Measurements from ENCODE around the gene OR12D1. TPM values are rescaled to one million over a fixed set of nuclear protein-coding genes. Genes with fewer than 3 reads are reported as not detected.

The OR12D1 gene
- total RNA-seq, 2 donors from 2014 or later: not detected

DNA sequence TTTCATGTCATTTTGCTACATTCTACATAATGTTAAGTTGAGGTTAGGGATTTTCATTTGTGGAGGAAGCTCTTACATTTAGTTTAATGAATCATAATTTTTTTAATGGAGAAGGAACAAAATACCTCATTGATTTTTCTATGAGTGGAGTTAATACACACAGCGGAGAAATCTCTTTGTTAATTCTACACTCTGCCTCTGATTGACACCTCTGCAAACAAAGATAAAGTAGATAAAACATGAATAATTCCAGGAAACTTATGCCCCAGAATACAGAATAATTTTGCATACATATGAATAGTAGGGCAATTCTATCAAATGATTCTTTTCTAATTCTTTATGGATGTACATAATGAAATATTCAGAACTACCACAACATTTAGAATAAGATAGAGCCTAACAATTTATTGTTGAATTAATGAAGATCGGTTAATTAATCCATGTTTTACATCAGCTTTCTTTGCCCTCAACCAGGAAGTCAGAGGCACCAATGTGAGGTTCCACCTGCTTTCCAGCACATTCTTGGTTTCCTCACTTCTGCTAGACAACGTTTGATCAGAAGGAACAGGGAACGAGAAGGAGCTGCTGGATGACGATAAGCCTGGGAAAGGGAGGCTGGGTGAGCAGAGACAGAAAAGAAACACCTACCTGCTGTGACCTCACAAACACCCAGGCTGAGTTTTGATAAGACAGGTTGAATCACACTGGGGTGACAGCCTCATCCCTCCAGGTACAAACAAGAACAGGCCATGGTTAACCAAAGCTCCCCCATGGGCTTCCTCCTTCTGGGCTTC is 46.5 kb downstream of the OR12D1 start:
- no peak for DNase-seq (ENCODE audit: low spot score)
- intact Hi-C loops (cut with DNase I): no loop called here

DNA sequence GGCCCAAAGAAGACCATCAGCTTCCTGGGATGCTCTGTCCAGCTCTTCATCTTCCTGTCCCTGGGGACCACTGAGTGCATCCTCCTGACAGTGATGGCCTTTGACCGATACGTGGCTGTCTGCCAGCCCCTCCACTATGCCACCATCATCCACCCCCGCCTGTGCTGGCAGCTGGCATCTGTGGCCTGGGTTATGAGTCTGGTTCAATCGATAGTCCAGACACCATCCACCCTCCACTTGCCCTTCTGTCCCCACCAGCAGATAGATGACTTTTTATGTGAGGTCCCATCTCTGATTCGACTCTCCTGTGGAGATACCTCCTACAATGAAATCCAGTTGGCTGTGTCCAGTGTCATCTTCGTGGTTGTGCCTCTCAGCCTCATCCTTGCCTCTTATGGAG is 47.3 kb downstream of the OR12D1 start:
- intact Hi-C loops (cut with DNase I): no loop called here
- no peak for DNase-seq (ENCODE audit: low spot score)

DNA sequence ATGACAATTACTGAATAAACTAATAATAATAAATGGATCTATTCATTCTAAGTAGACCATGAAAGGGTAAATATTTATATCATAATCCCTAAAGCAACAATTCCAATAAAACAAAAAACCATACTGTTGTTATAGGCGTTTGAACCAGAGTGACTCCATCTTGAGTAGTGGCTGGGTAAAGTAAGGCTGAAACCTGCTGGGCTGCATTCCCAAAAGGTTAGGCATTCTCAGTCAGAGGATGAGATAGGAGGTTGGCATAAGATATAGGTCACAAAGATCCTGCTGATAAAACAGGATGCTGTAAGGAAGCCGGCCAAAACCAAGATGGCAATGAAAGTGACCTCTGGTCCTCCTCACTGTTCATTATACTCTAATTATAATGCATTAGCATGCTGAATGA is 50.6 kb downstream of the OR12D1 start:
- intact Hi-C loops (cut with DNase I): no loop called here
- no peak for DNase-seq (ENCODE audit: low spot score)

DNA sequence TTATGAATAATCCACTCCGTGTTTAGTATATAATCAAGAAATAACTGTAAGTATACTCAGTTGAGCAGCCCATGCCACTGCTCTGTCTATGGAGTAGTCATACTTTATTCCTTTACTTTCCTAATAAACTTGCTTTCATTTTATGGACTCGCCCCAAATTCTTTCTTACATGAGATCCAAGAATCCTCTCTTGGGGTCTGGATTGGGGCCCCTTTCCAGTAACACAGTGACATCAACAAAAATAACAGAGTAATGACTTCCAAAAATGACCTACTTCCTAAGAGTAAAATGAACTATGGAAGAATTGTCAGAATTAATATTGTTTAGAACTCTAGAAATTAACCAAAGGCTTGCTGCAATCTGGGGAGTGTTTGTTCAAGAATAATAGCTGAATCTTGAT is 51.1 kb downstream of the OR12D1 start:
- DNase-seq (ENCODE audit: low spot score): no peak
- intact Hi-C loops (cut with DNase I): no loop called here

DNA sequence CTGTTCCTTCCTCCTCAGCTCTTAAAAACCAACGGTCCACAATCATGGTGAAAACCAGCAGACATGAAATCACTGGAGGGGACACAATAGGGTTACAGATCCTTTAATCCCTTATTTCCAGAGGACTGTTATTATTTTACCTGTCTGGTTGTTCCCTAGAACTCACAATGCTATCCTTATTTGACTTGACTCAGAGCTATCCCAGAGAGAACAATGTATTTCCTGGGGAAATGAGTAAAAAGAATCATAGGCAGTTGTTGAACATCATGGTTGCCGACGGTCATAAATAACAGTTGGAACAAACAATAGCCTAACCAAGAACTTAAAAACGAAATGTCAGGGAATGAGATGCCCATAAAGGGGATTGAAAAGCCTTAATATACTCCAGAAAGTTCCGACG is 51.5 kb downstream of the OR12D1 start:
- intact Hi-C loops (cut with DNase I): no loop called here
- no peak for DNase-seq (ENCODE audit: low spot score)

Other genes starting within 250 kb of the OR12D1 start
- gene OR2J2, start 244.0 kb upstream of the OR12D1 start, total RNA-seq: not detected
- not detected for gene OR14J1, start 113.2 kb upstream of the OR12D1 start, total RNA-seq
- not detected for gene OR5V1, start 46.1 kb upstream of the OR12D1 start, total RNA-seq
- gene OR12D3, start 39.6 kb upstream of the OR12D1 start, total RNA-seq: not detected
- not detected for gene OR12D2, start 19.3 kb upstream of the OR12D1 start, total RNA-seq
- not detected for gene OR10C1, start 24.4 kb downstream of the OR12D1 start, total RNA-seq
- gene OR11A1, start 42.1 kb downstream of the OR12D1 start, total RNA-seq: not detected
- gene OR2H1, start 42.2 kb downstream of the OR12D1 start, total RNA-seq: not detected
- gene MAS1L, start 73.0 kb downstream of the OR12D1 start, total RNA-seq: not detected
- under 1 TPM in 1 of 2 donors, not detected in 1; 0.24 TPM for gene UBD, start 144.8 kb downstream of the OR12D1 start, total RNA-seq
- gene OR2H2, start 170.2 kb downstream of the OR12D1 start, total RNA-seq: not detected
- 10 to 100 TPM; 48.4 to 53.0 TPM for gene GABBR1, start 218.3 kb downstream of the OR12D1 start, total RNA-seq
- gene MOG, start 242.2 kb downstream of the OR12D1 start, total RNA-seq: under 1 TPM in 1 of 2 donors, not detected in 1; 0.69 TPM

Measured in posterior vena cava (tissue), 2 donors.